Neural progenitor cell (in vitro differentiated cells): ENCODE data around the gene TCEANC.

Experiments used
- CTCF ChIP-seq: fragments of 200-600 bp; sonication (generic); IDR thresholded peaks from 2 replicates; pipeline ENCODE4 v1.5.1; 2017; ENCODE audit warnings: antibody characterized with exemption, mild to moderate bottlenecking
- EZH2 ChIP-seq: fragments of 200-600 bp; sonication (generic); IDR thresholded peaks from 2 replicates; pipeline ENCODE4 v1.6.1; 2017; ENCODE audit warnings: antibody characterized with exemption, mild to moderate bottlenecking, moderate library complexity
- EZH2phosphoT487 ChIP-seq: fragments of 200-600 bp; sonication (generic); IDR thresholded peaks from 2 replicates; pipeline ENCODE4 v1.6.1; 2017; ENCODE audit warnings: antibody characterized with exemption

- TF ChIP-seq CTCF (no peak), EZH2 (no peak), EZH2phosphoT487 (no peak)
Observed at GRCh38 chrX:13670197-13670596, 17.3 kb downstream of the TCEANC start.
